Stimulated activated CD8-positive, alpha-beta memory T cell treated with anti-CD3 and anti-CD28 coated beads, Interleukin-4, amount 100 ng/mL, for 24 hours (primary cell): ENCODE data around the gene LRRC4.

Experiments
- DNase-seq: peaks from one replicate; pipeline ENCODE4 v3.0.0-alpha.2; 2020; ENCODE audit warnings: low read depth

LRRC4 gene

GRCh38 chr7:128059143-128059988 is 28.1 kb upstream of the LRRC4 start:
- DNase-seq, result no peak

GRCh38 chr7:128057909-128058308 is 26.7 kb upstream of the LRRC4 start:
- DNase-seq, result no peak

- no peak for DNase-seq
Observed at GRCh38 chr7:128056901-128057300, 25.7 kb upstream of the LRRC4 start.

- no peak for DNase-seq
Observed at GRCh38 chr7:128055637-128056036, 24.4 kb upstream of the LRRC4 start.

GRCh38 chr7:128054511-128054910 is 23.3 kb upstream of the LRRC4 start:
- no peak for DNase-seq

- no peak for DNase-seq
Observed at GRCh38 chr7:128053991-128054390, 22.8 kb upstream of the LRRC4 start.

- no peak for DNase-seq
Observed at GRCh38 chr7:128053023-128053422, 21.8 kb upstream of the LRRC4 start.

- DNase-seq, result no peak
Observed at GRCh38 chr7:128052404-128052803, 21.2 kb upstream of the LRRC4 start.

GRCh38 chr7:128045766-128046165 is 14.5 kb upstream of the LRRC4 start:
- no peak for DNase-seq

GRCh38 chr7:128045158-128045557 is 13.9 kb upstream of the LRRC4 start:
- no peak for DNase-seq

- DNase-seq, result no peak
Observed at GRCh38 chr7:128044064-128044463, 12.8 kb upstream of the LRRC4 start.

- DNase-seq, result no peak
Observed at GRCh38 chr7:128042012-128042411, 10.8 kb upstream of the LRRC4 start.

- no peak for DNase-seq
Observed at GRCh38 chr7:128041203-128041602, 10.0 kb upstream of the LRRC4 start.

- no peak for DNase-seq
Observed at GRCh38 chr7:128040205-128040604, 9.0 kb upstream of the LRRC4 start.

- no peak for DNase-seq
Observed at GRCh38 chr7:128039544-128039953, 8.3 kb upstream of the LRRC4 start.

- DNase-seq, result no peak
Observed at GRCh38 chr7:128037880-128038619, 6.8 kb upstream of the LRRC4 start.

GRCh38 chr7:128037081-128037480 is 5.8 kb upstream of the LRRC4 start:
- DNase-seq, result no peak

GRCh38 chr7:128036226-128036940 is 5.1 kb upstream of the LRRC4 start:
- DNase-seq, result no peak

GRCh38 chr7:128035712-128036111 is 4.5 kb upstream of the LRRC4 start:
- no peak for DNase-seq

- no peak for DNase-seq
Observed at GRCh38 chr7:128034825-128035224, 3.6 kb upstream of the LRRC4 start.

- DNase-seq, result no peak
Observed at GRCh38 chr7:128033246-128033645, 2.0 kb upstream of the LRRC4 start.

GRCh38 chr7:128032605-128033235 is 1.5 kb upstream of the LRRC4 start:
- DNase-seq, result no peak
